GM10248 (cell line): ENCODE data around the gene C11orf87.

ENCODE experiments used
- CTCF ChIA-PET: fragments of 300-600 bp; sonication (Branson Sonifier 250); formaldehyde crosslinking; extraction: SDS; loops from one replicate; lab custom pipeline; 2021; ENCODE audit warnings: antibody characterized with exemption; lab: Yijun Ruan, JAX
- POLR2A ChIA-PET: fragments of 350-650 bp; sonication (Branson Sonifier 250); formaldehyde crosslinking; extraction: SDS; loops from one replicate; lab custom pipeline; 2020; ENCODE audit warnings: antibody characterized with exemption; lab: Yijun Ruan, JAX
- DNase-seq: peaks from one replicate; pipeline ENCODE4 v3.0.0; 2012; ENCODE audit errors: extremely low spot score
- CTCF ChIP-seq: IDR thresholded peaks from 2 replicates; pipeline ENCODE4 v1.5.1; 2012; ENCODE audit warnings: mild to moderate bottlenecking, low read depth; ENCODE audit errors: extremely low read depth, missing control alignments, control extremely low read depth

C11orf87 gene

GRCh38 chr11:109384873-109385272, 37.1 kb upstream of the C11orf87 start:
- CTCF ChIA-PET: interaction anchor here (2.6 kb wide), 1 partner anchor 9 kb away, joined by 7 read pairs; no protein-coding TSS in a partner anchor
- DNase-seq: no peak
- POLR2A ChIA-PET: no interaction called here
- no peak for TF ChIP-seq CTCF

- ChIA-PET POLR2A (no interaction called here), CTCF (no interaction called here)
- no peak for DNase-seq
- no peak for TF ChIP-seq CTCF
Measured at GRCh38 chr11:109388982-109389381, 33.0 kb upstream of the C11orf87 start.

GRCh38 chr11:109390752-109391151, 31.2 kb upstream of the C11orf87 start:
- ChIA-PET POLR2A (no interaction called here), CTCF (interaction anchor here (1.0 to 1.2 kb wide), 2 partner anchors 8 to 19 kb away, joined by 4 read pairs; no protein-coding TSS in a partner anchor)
- no peak for TF ChIP-seq CTCF

GRCh38 chr11:109401545-109401944, 20.4 kb upstream of the C11orf87 start:
- POLR2A ChIA-PET: no interaction called here
- no peak for DNase-seq
- no peak for TF ChIP-seq CTCF
- CTCF ChIA-PET: interaction anchor here (1.7 kb wide), 1 partner anchor 12 kb away, joined by 7 read pairs; no protein-coding TSS in a partner anchor

More at GRCh38 chr11:109390752-109391151, 31.2 kb upstream of the C11orf87 start:
- DNase-seq: no peak

- ChIA-PET CTCF (no interaction called here), POLR2A (no interaction called here)
- DNase-seq: no peak
- no peak for TF ChIP-seq CTCF
Measured at GRCh38 chr11:109405671-109406070, 16.3 kb upstream of the C11orf87 start.

- TF ChIP-seq CTCF: no peak
- ChIA-PET CTCF (interaction anchor here (4.9 kb wide), 1 partner anchor 10 kb away, joined by 27 read pairs; no protein-coding TSS in a partner anchor), POLR2A (no interaction called here)
- DNase-seq: no peak
Measured at GRCh38 chr11:109416601-109417000, 5.4 kb upstream of the C11orf87 start.
